BE2C (cell line): ENCODE data around the gene SRGAP1.

Experiments used
- DNase-seq: peaks from one replicate; pipeline ENCODE4 v3.0.0-alpha.2; 2020
- H3K27me3 ChIP-seq: fragments of 250-450 bp; sonication (Bioruptor Pico); 2 replicates; pipeline ENCODE4 v1.5.1; 2020; ENCODE audit warnings: mild to moderate bottlenecking
- H3K36me3 ChIP-seq: fragments of 250-450 bp; sonication (Bioruptor Pico); 2 replicates; pipeline ENCODE4 v1.5.1; 2020; ENCODE audit warnings: mild to moderate bottlenecking
- H3K4me1 ChIP-seq: fragments of 250-450 bp; sonication (Bioruptor Pico); 2 replicates; pipeline ENCODE4 v1.5.1; 2020
- H3K4me3 ChIP-seq: 2 replicates; pipeline ENCODE4 v1.5.1; 2011; ENCODE audit warnings: low read depth, low read length
- H3K9me3 ChIP-seq: fragments of 250-450 bp; sonication (Bioruptor Pico); 2 replicates; pipeline ENCODE4 v1.5.1; 2020
- CTCF ChIP-seq: IDR thresholded peaks from 2 replicates; pipeline ENCODE4 v1.5.1; 2012; ENCODE audit warnings: mild to moderate bottlenecking, low read depth, low read length

SRGAP1 gene

GRCh38 chr12:63997198-63997597, 152.7 kb downstream of the SRGAP1 start:
- Histone ChIP-seq H3K4me1 (peaks cover 28% of the 10 kb centered on the region), H3K27me3 (no peaks in the 10 kb centered on the region), H3K9me3 (no peaks in the 10 kb centered on the region), H3K4me3 (no peak overlapping the region), H3K36me3 (peaks cover 5% of the 10 kb centered on the region)
- no peak for TF ChIP-seq CTCF
- DNase-seq: no peak

GRCh38 chr12:63998584-63998983, 154.1 kb downstream of the SRGAP1 start:
- H3K27me3 ChIP-seq: no peaks in the 10 kb centered on the region
- DNase-seq: no peak
- peaks cover 3% of the 10 kb centered on the region; the same call in 1 of the 2 replicates for H3K36me3 ChIP-seq
- no peak for TF ChIP-seq CTCF
- H3K4me1 ChIP-seq: peaks cover 23% of the 10 kb centered on the region
- H3K9me3 ChIP-seq: no peaks in the 10 kb centered on the region
- no peak overlapping the region for H3K4me3 ChIP-seq

- Histone ChIP-seq H3K9me3 (no peaks in the 10 kb centered on the region), H3K4me3 (no peak overlapping the region), H3K4me1 (peaks cover 13% of the 10 kb centered on the region), H3K36me3 (peaks cover 3% of the 10 kb centered on the region; the same call in 1 of the 2 replicates), H3K27me3 (no peaks in the 10 kb centered on the region)
- DNase-seq: no peak
- no peak for TF ChIP-seq CTCF
Observed at GRCh38 chr12:63999853-64000252, 155.4 kb downstream of the SRGAP1 start.

GRCh38 chr12:64001439-64001838, 156.9 kb downstream of the SRGAP1 start:
- H3K27me3 ChIP-seq: no peaks in the 10 kb centered on the region
- no peak for DNase-seq
- no peak overlapping the region for H3K4me3 ChIP-seq
- TF ChIP-seq CTCF: no peak
- peaks cover 3% of the 10 kb centered on the region; the same call in 1 of the 2 replicates for H3K36me3 ChIP-seq
- H3K4me1 ChIP-seq: peaks cover 9% of the 10 kb centered on the region
- H3K9me3 ChIP-seq: no peaks in the 10 kb centered on the region

- Histone ChIP-seq H3K36me3 (peaks cover 3% of the 10 kb centered on the region; the same call in 1 of the 2 replicates), H3K4me1 (peaks cover 6% of the 10 kb centered on the region), H3K4me3 (no peak overlapping the region), H3K9me3 (no peaks in the 10 kb centered on the region), H3K27me3 (no peaks in the 10 kb centered on the region)
- DNase-seq: no peak
- TF ChIP-seq CTCF: no peak
Observed at GRCh38 chr12:64004641-64005040, 160.1 kb downstream of the SRGAP1 start.

GRCh38 chr12:64006211-64006825, 161.8 kb downstream of the SRGAP1 start:
- Histone ChIP-seq H3K27me3 (no peaks in the 10 kb centered on the region), H3K4me1 (peaks cover 6% of the 10 kb centered on the region), H3K4me3 (no peak overlapping the region), H3K9me3 (no peaks in the 10 kb centered on the region), H3K36me3 (peaks cover under 1% of the 10 kb centered on the region; the same call in 1 of the 2 replicates)
- TF ChIP-seq CTCF: no peak
- DNase-seq: no peak
